GM21528 (cell line): ENCODE results near the gene LMAN2.
"Not testable (repeated sequence)": the region's sequence is repeated elsewhere in the genome, so short reads cannot be mapped to it uniquely, and the experiment has no call there.

Experiments
- ATAC-seq: cut with Tn5 transposase; IDR thresholded peaks from one replicate; pipeline ENCODE4 v1.9.1; 2021; ENCODE audit warnings: mild to moderate bottlenecking, moderate library complexity; ENCODE audit not compliant: unreplicated experiment, low FRiP score

Gene LMAN2

GRCh38 chr5:177365845-177366527 is 14.5 kb upstream of the LMAN2 start:
- no peak for ATAC-seq

DNA sequence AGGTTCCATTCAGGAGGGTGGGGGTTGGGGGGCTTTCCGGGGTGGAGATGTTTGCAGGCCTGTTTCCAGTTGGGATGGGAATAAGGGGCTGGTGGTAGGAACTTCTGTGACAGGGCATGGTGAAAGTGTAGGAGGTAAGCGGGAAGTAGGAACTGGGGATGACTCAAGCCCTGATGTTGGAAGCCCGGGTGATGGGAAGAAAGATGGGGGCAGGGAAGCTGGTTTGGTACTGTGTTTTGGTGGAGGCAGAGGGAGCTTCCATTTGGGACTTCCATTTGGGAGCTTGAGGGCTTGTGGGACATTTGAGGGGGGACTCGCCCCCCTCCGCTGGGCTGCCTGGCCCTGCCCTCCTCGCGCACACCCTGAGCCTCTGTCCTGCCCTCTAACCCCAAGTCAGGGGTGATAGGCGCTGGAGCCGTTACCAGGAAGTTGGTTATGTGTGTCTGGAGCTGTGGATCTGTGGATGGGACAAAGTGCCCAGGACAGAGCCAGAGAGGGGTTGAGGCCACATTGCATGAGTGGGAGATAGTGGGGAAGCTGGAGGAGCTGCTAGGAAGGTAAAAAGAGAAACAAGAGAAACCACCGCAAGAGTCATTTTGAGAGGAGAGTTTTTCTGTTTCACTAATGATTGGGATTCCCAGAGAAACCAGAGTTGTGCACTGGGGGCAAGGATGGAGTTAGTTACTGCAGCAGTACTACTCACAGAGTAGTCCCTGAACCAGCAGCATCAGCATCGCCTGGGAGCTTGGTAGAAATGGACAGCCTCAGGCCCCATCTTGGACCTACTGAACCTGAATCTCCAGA is 12.9 kb upstream of the LMAN2 start:
- ATAC-seq: no peak

- no peak for ATAC-seq
Measured at GRCh38 chr5:177363565-177363964, 12.1 kb upstream of the LMAN2 start.

DNA sequence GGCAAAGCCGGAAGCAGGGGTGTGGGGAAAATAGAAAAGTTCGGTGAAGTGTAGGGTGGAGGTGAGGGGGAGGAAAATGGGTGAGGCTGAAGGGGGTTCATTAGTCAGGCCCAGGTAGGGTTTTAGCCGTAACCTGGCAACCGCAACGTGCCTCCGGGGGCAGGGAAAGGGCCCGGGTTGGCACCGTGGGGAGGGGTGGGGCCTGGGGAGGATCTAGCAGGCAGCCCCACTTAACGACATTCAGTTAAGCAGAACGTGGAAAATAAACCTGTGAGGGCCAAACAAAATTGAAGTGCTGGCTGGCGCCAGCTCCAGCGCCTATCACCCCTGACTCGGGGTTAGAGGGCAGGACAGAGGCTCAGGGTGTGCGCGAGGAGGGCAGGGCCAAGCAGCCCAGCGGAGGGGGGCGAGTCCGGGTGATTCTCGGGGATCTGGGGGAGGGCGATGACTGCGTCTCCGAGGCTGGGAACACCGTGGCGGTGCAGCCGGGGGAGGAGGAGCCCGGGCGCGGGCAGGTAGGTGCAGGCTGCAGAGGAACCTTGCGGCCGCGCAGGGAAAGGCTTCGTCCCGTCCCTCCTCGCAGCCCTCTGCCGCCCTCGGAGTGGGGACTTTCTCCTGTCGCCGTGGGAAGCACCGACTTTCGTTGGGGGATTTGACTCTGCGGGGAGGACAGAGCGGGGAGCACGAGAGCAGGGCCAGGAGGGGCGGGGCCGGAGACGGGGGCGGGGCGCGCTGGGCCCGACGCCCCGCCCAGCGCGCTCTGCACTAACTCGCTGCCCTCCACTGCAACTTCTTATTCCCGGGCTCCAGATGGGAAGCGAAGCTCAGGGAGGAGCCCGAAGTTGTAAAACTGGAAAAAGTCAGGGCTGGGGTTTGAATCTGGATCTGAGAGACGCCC is 11.4 kb upstream of the LMAN2 start:
- no peak for ATAC-seq

GRCh38 chr5:177362292-177362609 is 10.8 kb upstream of the LMAN2 start:
- ATAC-seq: no peak

DNA sequence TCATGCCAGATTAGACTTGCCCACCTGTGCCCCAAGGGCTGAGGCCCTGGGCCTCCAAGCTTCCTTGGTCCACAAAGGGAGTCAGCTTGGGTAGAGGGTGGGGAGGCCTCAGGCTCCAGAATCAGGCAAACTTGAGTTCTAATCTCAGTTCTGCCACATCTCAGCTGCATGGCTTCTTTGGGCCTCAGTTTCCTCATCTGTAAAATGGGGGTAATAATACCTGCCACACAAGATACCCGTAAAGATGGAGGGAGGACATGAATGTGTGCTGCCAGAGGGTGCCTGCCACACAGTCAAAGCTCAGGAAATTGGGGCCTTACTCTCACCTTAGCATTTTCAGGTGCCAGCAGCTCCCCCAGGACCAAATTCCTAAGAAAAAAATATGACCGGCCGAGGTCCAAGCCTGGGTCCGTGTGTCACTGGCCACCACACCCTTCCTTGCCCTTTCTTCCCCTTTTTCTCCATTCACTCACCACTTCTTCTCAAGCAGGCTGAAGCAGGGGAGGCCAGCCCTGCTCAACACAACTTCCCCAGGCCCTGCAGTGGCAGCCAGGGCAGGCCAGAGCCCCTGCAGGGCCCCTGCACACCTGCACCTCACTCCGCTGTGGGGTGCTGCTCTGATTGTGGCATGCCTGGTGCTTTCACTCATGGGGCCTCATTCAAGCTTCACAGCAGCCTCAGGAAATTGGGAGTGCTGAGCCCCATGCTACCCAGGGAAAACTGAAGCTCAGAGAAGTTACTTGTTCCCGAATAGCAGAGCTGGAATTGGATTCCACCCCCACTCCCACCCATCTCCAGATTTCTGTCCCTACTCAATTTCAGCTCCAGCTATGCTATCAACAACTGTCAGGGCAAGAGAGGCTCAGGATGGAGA is 10.2 kb upstream of the LMAN2 start:
- no peak for ATAC-seq

GRCh38 chr5:177360740-177361139 is 9.3 kb upstream of the LMAN2 start:
- ATAC-seq: not testable (repeated sequence)

DNA sequence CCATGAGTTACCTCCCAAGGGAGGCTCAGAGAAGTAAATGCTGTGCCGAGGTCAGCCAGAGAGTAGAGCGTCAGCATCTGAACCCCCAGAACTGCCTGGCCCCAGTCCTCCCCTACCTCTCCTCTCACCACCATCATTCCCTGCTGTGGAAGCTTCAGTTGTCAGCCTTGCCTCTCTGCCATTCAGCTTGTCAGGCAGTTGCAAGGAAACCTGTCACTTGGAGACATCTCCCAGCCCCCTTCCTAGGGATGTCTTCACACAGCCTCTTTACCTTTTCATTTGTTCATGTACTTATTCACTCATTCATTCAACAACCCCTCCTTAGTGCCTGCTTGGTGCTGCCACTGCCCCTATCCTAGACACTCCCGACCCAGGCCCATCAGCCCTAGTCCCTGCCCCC is 8.4 kb upstream of the LMAN2 start:
- no peak for ATAC-seq

GRCh38 chr5:177359451-177359851 is 8.0 kb upstream of the LMAN2 start:
- no peak for ATAC-seq

DNA sequence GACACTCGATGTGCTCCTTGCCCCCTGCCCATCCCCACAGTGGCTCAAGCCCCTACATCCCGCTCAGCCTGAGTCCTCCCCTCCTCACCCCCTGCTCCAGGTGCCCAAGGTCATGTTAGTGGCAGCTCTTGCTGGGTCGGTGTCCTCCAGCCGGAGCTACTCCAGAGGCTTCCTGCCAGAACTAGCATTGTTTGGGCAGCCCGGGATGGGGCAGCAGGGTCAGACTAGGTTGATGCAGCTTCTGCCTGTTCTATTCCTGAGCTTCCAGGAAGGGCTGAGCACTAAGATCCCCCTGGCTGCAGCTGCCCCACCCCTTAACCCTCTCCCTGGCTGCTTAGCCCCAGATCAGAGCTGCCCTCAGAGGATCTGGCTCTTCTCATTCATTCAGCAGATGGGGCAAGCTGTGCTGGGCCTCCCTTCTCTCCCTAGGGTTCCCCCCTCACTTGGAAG is 6.9 kb upstream of the LMAN2 start:
- no peak for ATAC-seq

DNA sequence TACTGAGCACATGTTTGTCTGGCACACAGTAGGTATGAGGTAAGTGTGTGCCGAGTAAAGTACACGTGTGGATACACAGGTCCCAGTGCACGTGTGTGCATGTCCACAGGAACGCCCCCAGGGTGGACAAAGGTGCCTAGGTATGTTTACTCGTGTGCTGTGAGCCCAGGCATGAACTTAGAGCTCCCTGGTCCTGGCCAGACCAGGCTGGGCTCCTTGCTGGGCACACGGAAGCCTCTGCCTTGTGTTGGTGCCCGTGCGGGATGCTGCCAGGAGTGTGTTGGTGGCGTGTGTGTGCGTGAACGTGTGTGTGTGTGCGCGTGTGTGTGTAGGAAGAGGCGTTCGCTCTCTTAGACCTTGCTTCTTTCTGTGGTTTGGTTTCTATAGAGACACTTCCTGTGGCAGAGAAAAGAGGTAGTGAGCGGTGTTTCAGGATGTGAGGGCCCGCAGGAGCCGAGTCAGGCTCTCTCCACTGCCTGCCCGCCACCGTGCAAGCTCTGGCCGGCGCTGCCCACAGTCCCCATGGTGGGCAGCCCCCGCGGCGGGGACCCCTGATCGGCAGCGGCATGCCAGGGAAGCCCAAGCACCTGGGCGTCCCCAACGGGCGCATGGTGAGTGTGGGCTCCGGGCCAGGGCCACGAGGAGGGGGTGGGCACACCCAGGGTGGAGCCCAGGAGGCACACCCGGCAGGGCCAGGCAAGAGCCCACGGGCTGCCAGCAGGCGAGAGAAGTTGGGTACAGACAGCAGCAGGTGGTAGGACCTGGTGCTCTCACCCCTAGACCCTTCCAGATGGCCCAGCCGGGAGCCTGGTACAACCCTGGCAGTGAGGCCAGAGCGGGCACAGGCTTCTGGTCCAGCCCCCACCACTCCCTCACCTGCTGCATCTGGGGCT is 6.2 kb upstream of the LMAN2 start, which contains the start of gene RGS14:
Gene RGS14 (plus strand): TSS at position 466 of the 893 bp plus-strand sequence. CDS start 101 bp downstream, at position 567.
- ATAC-seq: peak; percentile 82

- no peak for ATAC-seq
Measured at GRCh38 chr5:177357146-177357458, 5.6 kb upstream of the LMAN2 start.

DNA sequence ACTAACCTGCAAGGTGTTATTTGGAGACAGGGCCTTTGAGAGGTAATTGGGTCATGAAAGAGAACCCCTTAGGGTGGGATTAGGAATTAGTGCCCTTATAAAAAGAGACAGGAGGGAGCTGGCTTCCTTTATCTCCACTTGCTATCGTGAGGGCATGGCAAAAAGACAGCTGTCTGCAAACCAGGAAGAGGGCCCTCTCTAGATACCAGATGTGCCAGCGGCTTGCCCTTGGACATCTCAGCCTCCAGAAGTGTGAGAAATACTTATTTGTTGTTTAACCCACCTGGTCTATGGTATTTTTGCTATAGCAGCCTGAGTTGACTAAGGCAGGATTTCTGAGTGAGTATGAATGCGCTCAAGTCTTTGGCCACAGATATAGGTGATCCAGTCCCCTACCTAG is 5.3 kb upstream of the LMAN2 start:
- ATAC-seq: no peak

DNA sequence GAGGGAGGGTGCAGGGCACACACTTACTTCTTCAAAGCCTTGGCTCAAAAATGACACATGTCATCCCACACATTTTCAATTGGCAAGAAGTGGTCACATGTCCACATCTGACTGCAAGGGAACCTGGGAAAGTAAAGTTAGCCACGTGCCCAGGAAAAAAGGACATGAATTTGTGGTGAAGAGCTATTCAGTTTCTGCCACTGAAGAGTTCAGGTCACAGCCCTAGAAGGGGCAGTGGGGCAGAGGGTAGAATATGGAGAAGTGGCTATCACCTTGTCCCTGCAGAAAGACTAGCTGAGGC is 4.3 kb upstream of the LMAN2 start:
- no peak for ATAC-seq

DNA sequence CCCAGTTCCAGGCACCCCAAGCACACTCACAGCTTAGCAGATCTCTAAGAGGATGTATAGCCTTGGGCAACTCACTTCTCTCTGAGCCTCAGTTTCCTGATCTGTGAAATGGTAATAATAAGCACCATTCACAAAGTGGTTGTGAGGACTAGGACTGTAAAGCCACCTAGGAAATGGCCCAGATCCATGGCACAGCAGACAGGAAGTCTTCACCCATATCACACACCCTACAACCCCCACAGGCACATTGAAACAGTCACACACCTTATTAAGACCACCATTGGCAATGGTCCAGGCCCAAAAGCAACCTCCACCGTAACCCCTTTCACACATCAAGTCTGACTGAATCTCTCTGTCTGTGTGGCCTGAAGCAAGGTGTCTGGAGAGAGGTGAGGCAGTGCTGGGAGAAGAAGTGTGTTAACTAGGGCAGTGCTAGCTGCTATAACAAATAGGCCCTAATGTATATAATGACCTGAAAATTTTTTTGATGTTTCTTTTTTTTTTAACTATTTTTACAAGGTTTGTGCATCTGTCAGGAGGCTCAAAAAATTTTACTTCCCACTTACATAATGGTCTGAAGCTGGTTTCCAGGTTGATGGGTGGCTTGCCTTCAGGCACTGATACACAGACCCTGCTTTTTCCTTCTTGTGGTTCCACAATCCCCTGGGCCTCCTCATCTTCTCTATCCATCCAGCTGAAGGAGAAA is 3.8 kb upstream of the LMAN2 start:
- no peak for ATAC-seq

DNA sequence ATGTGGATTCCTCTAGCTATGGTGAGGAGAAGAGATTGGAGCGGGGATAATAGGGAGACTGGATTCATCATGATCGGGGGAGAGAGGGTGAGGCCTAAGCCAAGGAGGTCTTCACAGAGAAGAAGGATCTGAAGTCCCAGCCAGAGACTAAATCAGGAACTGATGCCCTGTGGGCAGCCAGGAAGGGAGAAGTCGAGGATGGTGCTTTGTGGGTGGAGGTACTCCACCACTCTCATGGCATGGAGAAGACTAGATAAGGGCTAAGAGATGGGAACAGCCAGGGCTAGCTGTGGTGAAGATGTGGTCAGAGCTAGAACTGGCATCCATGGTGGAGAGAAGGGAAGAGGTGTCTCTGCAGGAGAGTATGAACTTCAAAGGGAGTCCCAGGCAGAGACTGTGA is 3.2 kb upstream of the LMAN2 start:
- no peak for ATAC-seq

DNA sequence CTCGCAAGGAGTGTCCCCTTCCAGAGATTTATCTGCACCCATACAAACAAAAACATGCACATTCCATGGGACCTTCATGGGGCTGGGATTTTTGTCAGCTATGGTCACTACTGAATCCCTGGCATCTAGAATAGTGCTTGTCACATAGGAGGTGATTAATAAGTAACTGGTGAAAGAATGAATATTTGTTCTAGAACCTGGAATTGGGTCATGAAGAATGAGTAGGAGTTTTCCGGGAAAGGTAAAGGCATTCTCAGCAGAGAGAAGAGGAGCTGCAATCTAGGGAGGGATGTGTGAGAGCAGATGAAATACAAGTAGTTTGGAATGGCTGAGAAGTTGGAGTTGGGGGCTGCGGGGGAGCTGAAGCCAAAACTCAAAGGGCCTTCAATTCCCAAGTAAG is 2.8 kb upstream of the LMAN2 start:
- no peak for ATAC-seq

DNA sequence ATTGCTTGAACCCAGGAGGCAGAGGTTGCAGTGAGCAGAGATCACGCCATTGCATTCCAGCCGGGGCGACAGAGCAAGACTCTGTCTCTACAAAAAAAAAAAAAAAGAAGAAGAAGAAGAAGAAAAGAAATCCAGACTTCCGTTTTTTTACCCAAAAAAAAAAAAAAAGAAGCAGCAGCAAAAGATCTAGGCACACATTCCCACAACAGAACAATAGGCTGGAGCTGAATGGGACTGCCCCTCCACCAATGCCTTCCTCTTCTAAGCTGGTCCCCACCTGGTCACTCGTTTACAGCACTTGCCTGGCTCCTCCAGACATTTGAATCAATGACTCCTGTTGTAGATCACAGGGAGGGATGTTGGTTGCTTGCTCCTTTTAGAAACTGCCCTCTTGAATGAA is 1.6 kb upstream of the LMAN2 start:
- ATAC-seq: no peak
